HUES48 (cell line): Measurements from ENCODE around the gene SMTN.

Source experiments
- H3K27ac ChIP-seq: one replicate; pipeline ENCODE4 v1.7.0; 2013; ENCODE audit warnings: low read depth, low read length, inconsistent platforms
- H3K27me3 ChIP-seq: 2 replicates; pipeline ENCODE4 v1.6.1; 2013; ENCODE audit warnings: mild to moderate bottlenecking, low read length; ENCODE audit not compliant: control insufficient read depth, insufficient read depth
- H3K36me3 ChIP-seq: 2 replicates; pipeline ENCODE4 v1.6.1; 2013; ENCODE audit warnings: low read length; ENCODE audit not compliant: control insufficient read depth, insufficient read depth
- H3K4me1 ChIP-seq: 2 replicates; pipeline ENCODE4 v1.6.1; 2013; ENCODE audit warnings: mild to moderate bottlenecking, low read length; ENCODE audit not compliant: control insufficient read depth, insufficient read depth
- H3K4me3 ChIP-seq: 2 replicates; pipeline ENCODE4 v1.5.1; 2013; ENCODE audit warnings: mild to moderate bottlenecking, low read depth, low read length
- H3K9ac ChIP-seq: 2 replicates; pipeline ENCODE4 v1.6.1; 2013; ENCODE audit warnings: mild to moderate bottlenecking, low read depth, low read length, moderate library complexity
- H3K9me3 ChIP-seq: 2 replicates; pipeline ENCODE4 v1.6.1; 2013; ENCODE audit warnings: low read length; ENCODE audit not compliant: control insufficient read depth, insufficient read depth

The SMTN gene

GRCh38 chr22:31143537-31143936 is 62.4 kb downstream of the SMTN start:
- no peak overlapping the region for H3K4me3 ChIP-seq
- H3K4me1 ChIP-seq = peaks cover 17% of the 10 kb centered on the region; the same call in 1 of the 2 replicates
- H3K27ac ChIP-seq = no peak overlapping the region
- peaks cover under 1% of the 10 kb centered on the region; the same call in 1 of the 2 replicates for H3K36me3 ChIP-seq
- no peak overlapping the region for H3K9ac ChIP-seq
- H3K27me3 ChIP-seq = no peaks in the 10 kb centered on the region
- peaks cover 11% of the 10 kb centered on the region for H3K9me3 ChIP-seq

- Histone ChIP-seq H3K9me3 (peaks cover 11% of the 10 kb centered on the region), H3K4me3 (no peak overlapping the region), H3K27ac (no peak overlapping the region), H3K4me1 (peaks cover 15% of the 10 kb centered on the region; the same call in 1 of the 2 replicates), H3K9ac (no peak overlapping the region), H3K36me3 (no peaks in the 10 kb centered on the region), H3K27me3 (no peaks in the 10 kb centered on the region)
These were observed 63.1 kb downstream of the SMTN start for GRCh38 chr22:31144223-31144622.

DNA sequence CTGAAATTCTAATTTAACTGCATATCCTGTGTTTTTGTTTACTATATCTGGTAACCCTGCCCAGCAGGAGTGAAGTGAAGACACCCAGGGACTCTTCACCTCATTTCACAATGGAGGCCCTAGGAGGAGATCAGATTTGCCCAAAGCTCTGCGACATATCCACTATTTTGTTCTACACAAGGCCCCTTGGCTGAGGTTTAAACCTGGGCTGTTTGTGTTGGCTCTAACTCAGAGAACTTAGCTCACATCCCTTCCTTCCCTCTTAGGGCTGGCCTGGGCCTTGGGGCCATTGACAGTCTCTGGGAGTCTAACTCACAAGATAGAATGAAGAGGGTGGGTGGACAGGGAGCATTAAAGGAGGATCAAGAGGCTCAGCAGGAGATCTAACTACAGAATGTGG is 67.4 kb downstream of the SMTN start:
- H3K4me3 ChIP-seq = no peak overlapping the region
- no peak overlapping the region for H3K9ac ChIP-seq
- H3K27ac ChIP-seq = no peak overlapping the region
- peaks cover 11% of the 10 kb centered on the region for H3K9me3 ChIP-seq
- no peaks in the 10 kb centered on the region for H3K36me3 ChIP-seq
- no peaks in the 10 kb centered on the region for H3K27me3 ChIP-seq
- H3K4me1 ChIP-seq = no peaks in the 10 kb centered on the region

DNA sequence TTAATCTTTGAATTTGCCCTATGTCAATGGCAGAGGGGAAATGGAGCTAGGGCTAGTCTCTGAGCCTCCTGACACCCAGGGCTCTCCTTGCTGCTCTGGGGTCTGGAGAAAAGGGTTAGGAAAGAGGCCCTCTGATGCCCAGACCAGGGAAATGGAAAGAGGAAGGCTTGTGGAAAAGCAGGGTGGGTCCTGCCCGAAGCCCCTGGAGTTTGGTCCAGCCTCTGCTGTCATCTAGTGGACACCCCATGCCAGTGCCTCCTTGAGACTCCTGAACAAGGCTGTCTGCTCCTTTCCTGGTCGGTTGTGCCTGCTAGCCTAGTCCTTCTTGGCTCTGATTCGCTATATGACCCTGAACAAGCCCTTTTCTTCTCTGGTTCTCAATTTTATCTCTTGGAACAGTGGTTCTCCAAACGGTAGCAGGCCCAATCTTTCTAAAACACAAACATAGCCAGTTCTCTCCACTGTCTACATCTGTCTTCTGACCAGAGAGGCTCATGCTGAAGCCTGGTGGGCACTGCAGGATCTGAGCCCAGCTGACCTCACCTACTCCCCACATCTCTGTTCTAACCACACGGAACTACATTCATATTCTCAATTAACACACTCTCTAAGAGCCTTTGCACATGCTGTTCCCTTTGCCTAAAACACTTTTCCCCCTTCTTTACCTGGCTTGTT is 68.0 kb downstream of the SMTN start:
- H3K36me3 ChIP-seq = no peaks in the 10 kb centered on the region
- H3K27ac ChIP-seq = no peak overlapping the region
- H3K4me1 ChIP-seq = no peaks in the 10 kb centered on the region
- H3K9me3 ChIP-seq = peaks cover 11% of the 10 kb centered on the region
- no peak overlapping the region for H3K9ac ChIP-seq
- H3K4me3 ChIP-seq = no peak overlapping the region
- no peaks in the 10 kb centered on the region for H3K27me3 ChIP-seq

DNA sequence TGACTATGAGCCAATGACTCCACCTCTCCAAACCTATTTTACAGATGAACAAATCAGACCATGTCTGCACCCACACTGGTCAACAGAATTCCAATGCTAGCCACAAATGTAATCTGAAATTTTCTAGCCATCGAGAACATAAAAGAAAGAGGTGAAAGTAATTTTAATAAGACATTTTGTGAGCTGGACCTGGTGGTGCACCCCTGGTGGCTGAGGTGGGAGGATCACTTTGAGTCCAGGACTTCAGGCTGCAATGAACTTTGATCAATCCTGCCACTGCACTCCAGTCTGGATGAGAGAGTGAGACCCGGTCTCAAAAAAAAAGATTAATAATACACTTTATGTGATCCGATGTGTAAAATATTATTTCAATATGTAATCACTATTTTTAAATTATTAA is 69.5 kb downstream of the SMTN start:
- Histone ChIP-seq H3K4me3 (no peak overlapping the region), H3K9ac (no peak overlapping the region), H3K36me3 (no peaks in the 10 kb centered on the region), H3K4me1 (no peaks in the 10 kb centered on the region), H3K27ac (no peak overlapping the region), H3K27me3 (no peaks in the 10 kb centered on the region), H3K9me3 (peaks cover 11% of the 10 kb centered on the region)

DNA sequence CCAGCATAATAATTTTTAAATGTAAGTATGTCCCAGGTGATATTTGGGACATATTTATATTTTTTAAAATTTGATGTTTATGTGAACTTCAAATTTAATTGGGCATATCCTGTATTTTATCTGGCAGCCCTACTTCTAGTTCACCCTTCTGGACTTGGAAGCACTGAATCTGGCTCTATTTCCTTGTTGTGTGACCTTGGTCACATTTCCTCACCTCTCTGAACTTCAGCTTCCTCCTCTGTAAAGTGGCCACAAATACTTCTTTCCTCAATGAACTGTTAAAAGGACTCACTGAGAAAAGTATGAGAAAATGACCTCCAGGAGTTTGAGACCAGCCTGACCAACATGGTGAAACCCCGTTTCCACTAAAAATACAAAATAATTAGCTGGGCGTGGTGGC is 70.8 kb downstream of the SMTN start:
- no peak overlapping the region for H3K27ac ChIP-seq
- H3K9me3 ChIP-seq = peaks cover 9% of the 10 kb centered on the region
- H3K9ac ChIP-seq = no peak overlapping the region
- 0 out of 2 replicates have a peak, but pooled peaks cover 4% of the 10 kb centered on the region for H3K27me3 ChIP-seq
- no peaks in the 10 kb centered on the region for H3K36me3 ChIP-seq
- no peak overlapping the region for H3K4me3 ChIP-seq
- H3K4me1 ChIP-seq = no peaks in the 10 kb centered on the region

DNA sequence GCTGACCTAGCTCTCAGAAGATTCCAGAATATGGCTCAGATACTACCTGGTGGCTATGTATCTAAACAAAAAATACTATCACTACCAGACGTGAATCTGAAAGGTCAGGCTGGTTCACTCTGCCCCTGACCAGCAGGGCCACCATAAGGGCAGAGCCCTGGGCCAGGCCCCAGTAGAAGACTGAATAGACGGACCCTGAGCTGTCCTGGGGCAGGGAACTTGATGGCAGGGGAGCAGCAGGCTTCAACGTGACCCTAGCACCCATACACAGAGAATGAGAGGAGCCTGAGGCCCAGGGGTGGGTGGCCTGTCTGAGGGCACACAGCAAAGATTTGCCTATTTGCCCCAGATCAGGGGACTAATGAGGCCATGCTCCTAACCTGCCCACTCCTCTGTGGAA is 72.2 kb downstream of the SMTN start:
- no peak overlapping the region for H3K9ac ChIP-seq
- H3K36me3 ChIP-seq = no peaks in the 10 kb centered on the region

More for the DNA sequence above, 72.2 kb downstream of the SMTN start:
- H3K27ac ChIP-seq = no peak overlapping the region
- no peaks in the 10 kb centered on the region for H3K4me1 ChIP-seq
- no peaks in the 10 kb centered on the region for H3K9me3 ChIP-seq
- H3K4me3 ChIP-seq = no peak overlapping the region
- H3K27me3 ChIP-seq = peaks cover 12% of the 10 kb centered on the region
